Thyroid gland (tissue), 4 donors: ENCODE data around the gene PADI2. TPM values are rescaled to one million over a fixed set of nuclear protein-coding genes. Genes with fewer than 3 reads are reported as not detected.
A peak's percentile ranks its signal among the peaks of the same experiment; 100 is the strongest.

Source experiments
- DNase-seq, 2 donors: peaks; one replicate each; pipeline ENCODE4 v3.0.0-alpha.2; 2019
- H3K27ac ChIP-seq, 3 donors: fragments of 200-600 bp; sonication (generic); 1 replicate in 2 of 3; 2 replicates in 1 of 3; pipeline ENCODE4 v1.5.1; 2016 to 2019; ENCODE audit warnings: mild to moderate bottlenecking in 1 of 3, moderate library complexity in 1 of 3
- H3K27me3 ChIP-seq: fragments of 200-600 bp; sonication (generic); one replicate; pipeline ENCODE4 v1.5.1; 2019
- H3K36me3 ChIP-seq, 2 donors: fragments of 200-600 bp; sonication (generic); one replicate each; pipeline ENCODE4 v1.5.1; 2016 to 2019
- H3K4me1 ChIP-seq, 2 donors: fragments of 200-600 bp; sonication (generic); one replicate each; pipeline ENCODE4 v1.5.1; 2017 to 2019
- H3K4me3 ChIP-seq, 3 donors: fragments of 200-600 bp; sonication (generic); replicated peaks in 1 of 3; 1 replicate in 2 of 3; 2 replicates in 1 of 3; pipeline ENCODE4 v1.5.1; 2016; ENCODE audit warnings: mild to moderate bottlenecking in 1 of 3
- H3K9me3 ChIP-seq: fragments of 200-600 bp; sonication (generic); one replicate; pipeline ENCODE4 v1.5.1; 2017
- CTCF ChIP-seq, 6 experiments: fragments of 200-600 bp in 3 of 6; fragments of 450-650 bp in 3 of 6; sonication (generic) in 3 of 6; IDR thresholded peaks; one replicate each; pipeline ENCODE4 v1.5.1; 2016 to 2019; ENCODE audit warnings: antibody characterized with exemption in 6 of 6, mild to moderate bottlenecking in 2 of 6, inconsistent platforms in 1 of 6, moderate library complexity in 1 of 6
- POLR2A ChIP-seq, 2 donors: fragments of 450-650 bp; IDR thresholded peaks; one replicate each; pipeline ENCODE4 v1.6.1; 2017; ENCODE audit warnings: antibody characterized with exemption in 2 of 2, mild to moderate bottlenecking in 2 of 2, moderate library complexity in 1 of 2
- WGBS, 2 donors: methylation state at CpG; one replicate each; pipeline ENCODE4 v1.1.5; 2017; 5-methylcytosine and 5-hydroxymethylcytosine counted together
- intact Hi-C: fragments of 100-400 bp; cut with DNase I; formaldehyde crosslinking; loops from one replicate; pipeline ENCODE4 v1.15.1; 2023
- total RNA-seq, 4 donors: library from RNA; depleted of rRNA; stranded (reverse); fragments of >200 nt; gene quantifications; one replicate each; pipeline ENCODE4 v1.2.3, GENCODE V29; 2016

The PADI2 gene
- total RNA-seq, 4 donors from 2014 or later, result 0.13 to 0.49 (median 0.38) TPM

GRCh38 chr1:17128361-17128760 is 9.1 kb upstream of the PADI2 start:
- intact Hi-C loops, result no loop called here
- no peaks in the 10 kb centered on the region for H3K36me3 ChIP-seq
- no peaks in the 10 kb centered on the region for H3K27me3 ChIP-seq
- no peak overlapping the region for H3K4me3 ChIP-seq
- no peaks in the 10 kb centered on the region for H3K4me1 ChIP-seq
- TF ChIP-seq POLR2A (IDR thresholded peaks at IDR 0.05), result no peak
- no peak for TF ChIP-seq CTCF (IDR thresholded peaks at IDR 0.05)
- 55 to 66% methylated on average over 5 of the region's 5 CpGs for WGBS, 2 donors
- DNase-seq, result no peak
- H3K27ac ChIP-seq, result no peak overlapping the region
- no peaks in the 10 kb centered on the region for H3K9me3 ChIP-seq

- H3K36me3 ChIP-seq, result no peaks in the 10 kb centered on the region
- H3K4me1 ChIP-seq, result no peaks in the 10 kb centered on the region
- DNase-seq, result peak; percentile 84 to 87
- TF ChIP-seq POLR2A (IDR thresholded peaks at IDR 0.05) (no peak), CTCF (IDR thresholded peaks at IDR 0.05) (peak; percentile 91 to 94 (median 92))
- 15 to 18% methylated on average over 13 to 16 of the region's 16 CpGs for WGBS, 2 donors
- H3K9me3 ChIP-seq, result no peaks in the 10 kb centered on the region
- intact Hi-C loops, result loop anchor here (2.0 kb wide), 1 partner anchor 111 kb away; no protein-coding TSS in a partner anchor
- no peaks in the 10 kb centered on the region for H3K27me3 ChIP-seq
- H3K27ac ChIP-seq, result no peak overlapping the region
- no peak overlapping the region for H3K4me3 ChIP-seq
These were observed 6.5 kb upstream of the PADI2 start for GRCh38 chr1:17125756-17126237.

- TF ChIP-seq CTCF (IDR thresholded peaks at IDR 0.05) (no peak), POLR2A (IDR thresholded peaks at IDR 0.05) (no peak)
- no peak for DNase-seq
- 74 to 84% methylated on average over 14 of the region's 14 CpGs for WGBS, 2 donors
- Histone ChIP-seq H3K27ac (no peak overlapping the region), H3K27me3 (peaks cover 8% of the 10 kb centered on the region), H3K4me1 (peaks cover 0 to 9% of the 10 kb centered on the region in 2 donors), H3K9me3 (no peaks in the 10 kb centered on the region), H3K4me3 (no peak overlapping the region), H3K36me3 (no peaks in the 10 kb centered on the region)
- intact Hi-C loops, result loop anchor here (2.0 kb wide), 1 partner anchor 113 kb away; no protein-coding TSS in a partner anchor
These were observed 4.2 kb upstream of the PADI2 start for GRCh38 chr1:17123196-17124045.

- no peaks in the 10 kb centered on the region for H3K36me3 ChIP-seq
- H3K9me3 ChIP-seq, result no peaks in the 10 kb centered on the region
- intact Hi-C loops, result no loop called here
- no peak overlapping the region for H3K4me3 ChIP-seq
- H3K4me1 ChIP-seq, result peaks cover 0 to 10% of the 10 kb centered on the region in 2 donors
- TF ChIP-seq POLR2A (IDR thresholded peaks at IDR 0.05), result no peak
- no peak for TF ChIP-seq CTCF (IDR thresholded peaks at IDR 0.05)
- peaks cover 16% of the 10 kb centered on the region for H3K27me3 ChIP-seq
- no peak for DNase-seq
- WGBS, 2 donors, result 60 to 65% methylated on average over 9 of the region's 9 CpGs
- no peak overlapping the region for H3K27ac ChIP-seq
These were observed 3.4 kb upstream of the PADI2 start for GRCh38 chr1:17122521-17123164.

GRCh38 chr1:17121881-17122280 is 2.6 kb upstream of the PADI2 start:
- Histone ChIP-seq H3K4me1 (peaks cover 0 to 13% of the 10 kb centered on the region in 2 donors), H3K36me3 (no peaks in the 10 kb centered on the region), H3K27ac (no peak overlapping the region), H3K27me3 (peaks cover 18% of the 10 kb centered on the region), H3K4me3 (no peak overlapping the region), H3K9me3 (no peaks in the 10 kb centered on the region)
- intact Hi-C loops, result no loop called here
- WGBS, 2 donors, result 65 to 67% methylated on average over 5 to 6 of the region's 8 CpGs
- no peak for DNase-seq
- no peak for TF ChIP-seq POLR2A (IDR thresholded peaks at IDR 0.05)
- no peak for TF ChIP-seq CTCF (IDR thresholded peaks at IDR 0.05)
